NCI-H1694 treated with DMSO at 0.1 percent for 48 hours (cell line): ENCODE results near the gene MDH2.
"Not testable (repeated sequence)": the region's sequence is repeated elsewhere in the genome, so short reads cannot be mapped to it uniquely, and the experiment has no call there.

Source experiments
- DNase-seq: peaks from one replicate; lab custom pipeline; 2025; lab: John Stamatoyannopoulos, UW

MDH2 gene

GRCh38 chr7:76047811-76048667 lies at the start of gene MDH2, which contains the start of gene STYXL1:
MDH2 (plus strand) TSS chr7:76048106; CDS start chr7:76048161, 55 bp downstream.
STYXL1 (minus strand) TSS chr7:76048000; CDS start chr7:76030523, 17,477 bp downstream.
- DNase-seq = peak; percentile 82

- DNase-seq = no peak
These were observed 47.3 kb upstream of the MDH2 start for GRCh38 chr7:76000566-76000965.

- no peak for DNase-seq
These were observed 45.8 kb upstream of the MDH2 start for GRCh38 chr7:76002139-76002538.

GRCh38 chr7:76002822-76003221 lies 45.1 kb upstream of the MDH2 start:
- no peak for DNase-seq

GRCh38 chr7:76003351-76003750 lies 44.6 kb upstream of the MDH2 start:
- no peak for DNase-seq

- not testable (repeated sequence) for DNase-seq
These were observed 42.9 kb upstream of the MDH2 start for GRCh38 chr7:76005004-76005403.

GRCh38 chr7:76008156-76008687 lies 39.7 kb upstream of the MDH2 start:
- DNase-seq = no peak

- no peak for DNase-seq
These were observed 38.0 kb upstream of the MDH2 start for GRCh38 chr7:76009672-76010600.

GRCh38 chr7:76011442-76011861 lies 36.5 kb upstream of the MDH2 start:
- DNase-seq = no peak

GRCh38 chr7:76016191-76016947 lies 31.5 kb upstream of the MDH2 start:
- DNase-seq = no peak

- DNase-seq = not testable (repeated sequence)
These were observed 29.4 kb upstream of the MDH2 start for GRCh38 chr7:76018520-76018919.

- peak; percentile 37 for DNase-seq
These were observed 27.7 kb upstream of the MDH2 start for GRCh38 chr7:76020031-76020714.

GRCh38 chr7:76022026-76022780 lies 25.7 kb upstream of the MDH2 start:
- DNase-seq = no peak

- DNase-seq = no peak
These were observed 24.9 kb upstream of the MDH2 start for GRCh38 chr7:76023002-76023401.

- not testable (repeated sequence) for DNase-seq
These were observed 18.2 kb upstream of the MDH2 start for GRCh38 chr7:76029682-76030081.

GRCh38 chr7:76031964-76032363 lies 15.9 kb upstream of the MDH2 start:
- no peak for DNase-seq

- DNase-seq = no peak
These were observed 10.6 kb upstream of the MDH2 start for GRCh38 chr7:76037310-76037709.

GRCh38 chr7:76040126-76040525 lies 7.8 kb upstream of the MDH2 start:
- DNase-seq = no peak

- DNase-seq = no peak
These were observed 3.5 kb upstream of the MDH2 start for GRCh38 chr7:76044375-76044865.

GRCh38 chr7:76047305-76047810 lies 548 bp upstream of the MDH2 start:
- DNase-seq = no peak
